Natural killer cell (primary cell): Measurements from ENCODE around the gene ZNF597. TPM values are rescaled to one million over a fixed set of nuclear protein-coding genes. Genes with fewer than 3 reads are reported as not detected.
A peak's percentile ranks its signal among the peaks of the same experiment; 100 is the strongest.

Experiments
- ATAC-seq, 3 donors: fragments of 150-1000 bp in 2 of 3; fragments of 200-7000 bp in 1 of 3; cut with Tn5 transposase; 1 replicate in 1 of 3; 2 replicates in 2 of 3; pipeline ENCODE4 v1.10.0; 2021; ENCODE audit warnings: mild to moderate bottlenecking in 2 of 3, moderate library complexity in 2 of 3
- DNase-seq, 2 donors: peaks; one replicate each; pipeline versions ENCODE4 v3.0.0 to v3.0.0-alpha.2; 2013 to 2021; ENCODE audit warnings: mixed read lengths in 1 of 2
- H3K27ac ChIP-seq: one replicate; pipeline ENCODE4 v1.5.1; 2013; ENCODE audit warnings: mild to moderate bottlenecking, low read length
- H3K27me3 ChIP-seq: one replicate; pipeline ENCODE4 v1.6.1; 2013; ENCODE audit warnings: low read length; ENCODE audit not compliant: control insufficient read depth, insufficient read depth
- H3K36me3 ChIP-seq: one replicate; pipeline ENCODE4 v1.6.1; 2013; ENCODE audit warnings: low read length; ENCODE audit not compliant: control insufficient read depth, insufficient read depth
- H3K4me1 ChIP-seq: one replicate; pipeline ENCODE4 v1.6.1; 2013; ENCODE audit warnings: low read length; ENCODE audit not compliant: control insufficient read depth, insufficient read depth
- H3K4me3 ChIP-seq: one replicate; pipeline ENCODE4 v1.5.1; 2013; ENCODE audit warnings: low read length
- H3K9me3 ChIP-seq: one replicate; pipeline ENCODE4 v1.6.1; 2013; ENCODE audit warnings: low read length; ENCODE audit not compliant: control insufficient read depth, insufficient read depth
- H3K27ac Mint-ChIP-seq, 2 donors: one replicate each; pipeline ENCODE4 v1.8.0; 2022; ENCODE audit warnings: mild to moderate bottlenecking in 2 of 2, mixed read lengths in 2 of 2, moderate library complexity in 1 of 2
- H3K27me3 Mint-ChIP-seq, 2 donors: one replicate each; pipeline ENCODE4 v1.8.0; 2022; ENCODE audit warnings: low read depth in 2 of 2, mixed read lengths in 2 of 2
- H3K36me3 Mint-ChIP-seq: one replicate; pipeline ENCODE4 v1.8.0; 2022; ENCODE audit warnings: mixed read lengths
- H3K4me1 Mint-ChIP-seq, 2 donors: one replicate each; pipeline ENCODE4 v1.8.0; 2022; ENCODE audit warnings: mixed read lengths in 2 of 2
- H3K4me3 Mint-ChIP-seq: one replicate; pipeline ENCODE4 v1.8.0; 2022; ENCODE audit warnings: mild to moderate bottlenecking, moderate library complexity, mixed read lengths
- H3K9me3 Mint-ChIP-seq, 2 donors: one replicate each; pipeline ENCODE4 v1.8.0; 2022; ENCODE audit warnings: mixed read lengths in 2 of 2
- CTCF ChIP-seq: fragments of 200-600 bp; IDR thresholded peaks from one replicate; pipeline ENCODE4 v1.8.0; 2022; ENCODE audit warnings: antibody characterized with exemption
- WGBS: methylation state at CpG from one replicate; pipeline ENCODE4 v1.1.7; 2013; ENCODE audit warnings: missing lambda C conversion rate; ENCODE audit not compliant: insufficient coverage; 5-methylcytosine and 5-hydroxymethylcytosine counted together
- intact Hi-C: fragments of 100-400 bp; cut with micrococcal nuclease; formaldehyde crosslinking; loops from one replicate; pipeline ENCODE4 v1.14.2; 2022
- total RNA-seq, 4 donors: library from RNA; stranded (reverse); fragments of 120-200 nt in 1 of 4; gene quantifications; one replicate each; pipeline versions ENCODE4 v1.2.3 to v1.2.4, GENCODE V29; 2013 to 2022

ZNF597 gene
- total RNA-seq, 3 donors from 2014 or later (not counting 1 experiment from before 2014, with no cell fraction given) = 1.8 to 3.5 (median 2.8) TPM

DNA sequence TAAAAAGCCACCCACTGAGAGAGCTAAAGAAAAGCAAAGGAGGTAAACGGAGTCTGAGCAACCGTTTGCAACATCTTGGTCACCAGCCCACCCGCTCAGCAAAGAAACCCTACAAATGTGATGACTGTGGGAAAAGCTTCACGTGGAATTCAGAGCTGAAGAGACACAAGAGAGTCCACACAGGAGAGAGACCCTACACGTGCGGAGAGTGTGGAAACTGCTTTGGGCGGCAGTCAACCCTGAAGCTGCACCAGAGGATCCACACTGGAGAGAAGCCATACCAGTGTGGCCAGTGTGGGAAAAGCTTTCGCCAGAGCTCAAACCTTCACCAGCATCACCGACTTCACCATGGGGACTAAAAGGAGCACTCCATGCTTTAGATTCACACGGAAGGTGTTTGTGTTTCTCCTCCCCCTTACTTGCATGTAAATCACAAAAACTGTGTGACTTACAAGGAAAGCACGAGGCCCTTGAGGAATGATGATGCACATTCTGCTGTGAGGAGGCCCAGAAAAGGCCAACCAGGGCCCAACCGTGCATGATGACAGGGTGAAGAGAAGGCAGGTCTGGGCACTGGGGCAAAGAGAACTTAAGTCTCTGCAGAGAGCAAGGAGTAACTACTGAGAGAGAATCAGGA, 34.6 kb downstream of the ZNF597 start:
- Histone ChIP-seq H3K27ac (no peak overlapping the region), H3K4me3 (no peak overlapping the region), H3K36me3 (peaks cover 38% of the 10 kb centered on the region), H3K9me3 (peaks cover 65% of the 10 kb centered on the region), H3K27me3 (no peaks in the 10 kb centered on the region), H3K4me1 (no peaks in the 10 kb centered on the region)
- H3K9me3 Mint-ChIP-seq = peaks cover 10 to 25% of the 10 kb centered on the region in 2 donors
- intact Hi-C loops = no loop called here
- no peak for TF ChIP-seq CTCF
- DNase-seq (no peak), ATAC-seq (no peak)
- no peak overlapping the region for H3K27ac Mint-ChIP-seq
- no peaks in the 10 kb centered on the region for H3K27me3 Mint-ChIP-seq
- no peak overlapping the region for H3K4me3 Mint-ChIP-seq
- over 99% methylated on average over 12 of the region's 12 CpGs for WGBS
- H3K4me1 Mint-ChIP-seq = peaks cover 0 to 5% of the 10 kb centered on the region in 2 donors
- H3K36me3 Mint-ChIP-seq = peaks cover 39% of the 10 kb centered on the region

DNA sequence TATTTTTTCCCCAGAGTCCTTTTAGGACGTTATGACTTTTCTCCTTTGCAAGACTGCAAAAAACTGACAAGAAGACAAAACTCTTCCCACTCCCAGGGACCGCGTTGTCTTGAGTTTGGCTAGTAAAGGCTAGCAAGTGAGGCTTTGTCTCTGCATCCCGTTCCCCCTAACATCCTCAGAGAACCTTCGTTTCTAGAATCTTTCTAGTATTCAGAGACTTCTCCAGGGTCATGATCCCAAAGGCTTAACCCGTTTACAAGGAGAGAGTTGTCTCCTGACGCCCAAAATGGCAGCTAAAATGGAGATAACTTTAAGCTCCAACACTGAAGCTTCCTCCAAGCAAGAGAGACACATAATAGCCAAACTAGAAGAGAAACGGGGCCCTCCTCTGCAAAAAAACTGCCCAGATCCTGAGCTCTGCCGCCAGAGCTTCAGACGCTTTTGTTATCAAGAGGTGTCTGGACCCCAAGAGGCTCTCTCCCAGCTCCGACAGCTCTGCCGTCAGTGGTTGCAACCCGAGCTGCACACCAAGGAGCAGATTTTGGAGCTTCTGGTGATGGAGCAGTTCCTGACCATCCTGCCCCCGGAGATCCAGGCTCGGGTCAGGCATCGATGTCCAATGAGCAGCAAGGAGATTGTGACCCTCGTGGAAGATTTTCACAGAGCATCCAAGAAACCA, 41.4 kb downstream of the ZNF597 start:
- DNase-seq (no peak), ATAC-seq (no peak)
- intact Hi-C loops = loop anchor here (1.0 kb wide), 3 partner anchors 55 to 119 kb away; partner anchors contain the start of gene ZNF263
- H3K9me3 Mint-ChIP-seq = peaks cover 2 to 11% of the 10 kb centered on the region in 2 donors
- H3K27ac Mint-ChIP-seq = peak overlapping the region; percentile 87 to 90
- Histone ChIP-seq H3K36me3 (peaks cover 26% of the 10 kb centered on the region), H3K27ac (peak overlapping the region; percentile 58), H3K4me1 (peaks cover 19% of the 10 kb centered on the region), H3K9me3 (peaks cover under 1% of the 10 kb centered on the region), H3K27me3 (no peaks in the 10 kb centered on the region), H3K4me3 (peak overlapping the region; percentile 68)
- no peak for TF ChIP-seq CTCF
- peaks cover 24% of the 10 kb centered on the region for H3K36me3 Mint-ChIP-seq
- 53% methylated on average over 16 of the region's 17 CpGs for WGBS
- no peaks in the 10 kb centered on the region for H3K27me3 Mint-ChIP-seq
- H3K4me3 Mint-ChIP-seq = peak overlapping the region; percentile 95
- peaks cover 33 to 41% of the 10 kb centered on the region in 2 donors for H3K4me1 Mint-ChIP-seq

- H3K4me1 Mint-ChIP-seq = peaks cover 41 to 48% of the 10 kb centered on the region in 2 donors
- Histone ChIP-seq H3K36me3 (peaks cover 20% of the 10 kb centered on the region), H3K9me3 (no peaks in the 10 kb centered on the region), H3K27ac (peak within 1 kb of the TSS; percentile 74), H3K27me3 (no peaks in the 10 kb centered on the region), H3K4me1 (peaks cover 19% of the 10 kb centered on the region), H3K4me3 (peak within 1 kb of the TSS; percentile 68)
- H3K4me3 Mint-ChIP-seq = peak within 1 kb of the TSS; percentile 95
- H3K9me3 Mint-ChIP-seq = peaks cover 0 to 4% of the 10 kb centered on the region in 2 donors
- ATAC-seq = peak; percentile 96 to 99 (median 97)
- TF ChIP-seq CTCF = no peak
- intact Hi-C loops = loop anchor here (1.0 kb wide), 3 partner anchors 56 to 118 kb away; partner anchors contain the start of gene ZNF263
- H3K27me3 Mint-ChIP-seq = no peaks in the 10 kb centered on the region
- peak within 1 kb of the TSS; percentile 87 to 90 for H3K27ac Mint-ChIP-seq
- DNase-seq = peak; percentile 98 to 99
- H3K36me3 Mint-ChIP-seq = peaks cover 24% of the 10 kb centered on the region
- under 1% methylated on average over 94 of the region's 95 CpGs for WGBS
These were observed 42.3 kb downstream of the ZNF597 start, which contains the start of the genes ZNF174 and ZSCAN32 for GRCh38 chr16:3400779-3401688. Gene ZNF174 (plus strand): TSS chr16:3401215. CDS start chr16:3402005, 790 bp downstream. Gene ZSCAN32 (minus strand): TSS chr16:3401004. CDS start chr16:3397557, 3,447 bp downstream.
